Activated CD4-positive, CD25-positive, alpha-beta regulatory T cell treated with anti-CD3 and anti-CD28 coated beads, Interleukin-2, amount 50 U/mL, for 16 hours (primary cell): Measurements from ENCODE around the gene RTN1.

Experiments
- DNase-seq: peaks from one replicate; pipeline ENCODE4 v3.0.0-alpha.2; 2020; ENCODE audit warnings: low read depth, low spot score

Gene RTN1

DNA sequence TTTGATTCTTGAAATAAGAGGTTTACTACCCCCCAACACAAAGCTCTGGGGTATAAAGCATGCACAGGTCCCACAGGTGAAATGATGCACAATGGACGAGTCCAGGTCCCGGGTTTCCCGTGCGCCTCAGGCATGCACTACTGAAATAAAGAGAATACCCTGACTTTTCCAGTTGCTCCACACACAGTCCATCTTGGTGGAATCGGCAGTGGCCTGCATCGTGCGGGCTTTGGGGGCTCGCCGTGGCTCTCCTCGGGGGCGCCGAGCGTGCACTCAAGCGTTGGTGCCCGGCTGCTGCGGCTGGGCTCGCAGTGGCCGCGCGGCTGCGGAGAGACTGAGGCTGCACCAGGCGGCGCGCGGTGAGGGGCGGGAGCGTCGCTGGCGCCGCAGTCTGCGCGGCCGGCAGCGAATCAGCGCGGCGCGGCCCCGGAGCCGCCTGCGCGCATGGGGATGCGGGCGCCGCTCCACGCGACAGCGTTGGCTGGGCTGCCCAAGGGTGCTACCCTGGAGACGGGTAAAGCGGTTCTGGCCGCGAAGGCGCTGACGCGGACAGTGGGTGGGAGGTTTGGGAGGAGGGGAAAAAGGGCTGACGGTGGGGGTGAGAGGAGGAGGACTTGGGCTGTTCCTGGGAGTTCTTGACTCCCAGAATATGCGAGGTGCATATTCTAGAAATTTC is 240.2 kb downstream of the RTN1 start:
- DNase-seq, result no peak

DNA sequence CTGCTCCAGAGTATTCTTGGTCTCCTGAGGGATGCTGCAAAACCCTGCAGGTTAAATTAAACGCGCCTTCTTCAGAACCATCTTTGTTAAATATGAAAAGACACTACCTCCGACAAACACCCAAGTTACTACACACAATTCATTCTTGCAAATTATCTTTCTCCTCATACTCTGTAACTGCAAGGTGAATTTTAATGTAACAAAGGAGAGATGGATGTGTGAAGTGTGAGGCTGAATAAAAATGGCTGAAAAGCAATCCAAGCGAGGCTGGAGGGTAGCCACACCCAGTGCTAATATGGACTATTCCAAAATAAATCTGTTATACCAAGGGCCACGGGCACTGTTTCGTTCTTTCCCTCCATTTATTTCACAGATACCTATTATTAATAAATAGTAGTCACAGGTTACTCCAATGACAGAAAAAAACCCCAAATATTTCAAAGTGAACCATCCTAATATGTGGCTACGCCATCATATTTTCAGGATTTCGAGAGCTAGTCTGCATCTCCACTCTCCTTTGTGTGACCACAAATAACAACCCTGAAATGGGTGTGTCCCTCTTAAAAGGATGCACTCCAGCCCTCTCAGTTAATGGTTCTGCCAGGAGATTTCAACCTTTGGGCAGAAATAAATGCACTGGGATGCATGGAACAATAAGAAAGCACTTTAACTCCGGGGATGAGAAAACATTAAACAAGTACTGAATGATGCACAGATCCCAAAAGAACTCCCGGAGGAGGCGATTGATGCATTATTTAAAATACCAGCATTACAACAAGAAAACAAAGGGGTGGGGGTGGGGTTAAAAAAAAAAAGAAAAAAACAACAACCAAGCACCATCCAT is 240.9 kb downstream of the RTN1 start:
- no peak for DNase-seq

DNA sequence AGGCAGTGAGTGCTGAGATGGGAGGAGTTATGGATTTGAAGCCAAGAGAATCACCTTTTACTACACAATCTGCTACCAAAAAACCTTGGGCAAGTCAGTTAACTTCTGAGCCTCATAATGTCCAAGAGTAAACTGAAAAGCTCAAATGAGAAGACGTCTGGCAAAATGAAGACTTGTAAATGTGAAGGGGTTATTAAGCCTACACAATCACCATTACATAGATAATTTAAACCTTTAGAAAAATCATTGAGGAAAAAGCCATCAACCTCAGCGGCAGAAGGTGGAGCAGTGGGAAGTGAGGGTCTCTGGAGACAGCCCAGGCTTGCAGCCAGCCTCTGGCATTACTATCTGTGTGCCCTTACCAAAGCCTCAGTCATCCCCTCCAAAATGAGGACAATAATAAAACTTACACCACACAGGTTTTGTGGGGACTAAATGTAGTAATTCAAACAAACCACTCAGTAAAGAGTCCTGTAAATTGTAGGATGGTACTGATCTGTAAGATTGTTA is 243.5 kb downstream of the RTN1 start:
- no peak for DNase-seq

DNA sequence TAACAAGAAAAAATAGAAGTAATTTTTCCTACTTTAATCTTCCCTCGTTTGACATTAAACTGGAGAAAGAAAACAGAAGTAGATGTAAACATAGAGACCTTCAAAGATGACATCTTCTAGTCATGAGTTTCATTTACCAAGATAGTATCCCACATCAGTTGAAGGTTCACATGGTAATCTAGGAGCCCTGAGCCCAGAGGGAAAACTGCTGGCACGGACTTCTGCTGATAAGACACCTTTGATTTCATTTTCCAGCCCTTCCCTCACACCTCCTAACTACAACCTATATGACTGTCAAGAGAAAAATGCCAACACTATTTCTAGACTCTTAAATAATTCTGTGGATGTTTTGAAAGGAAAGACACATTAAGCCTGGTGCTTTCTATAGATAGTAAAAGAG is 247.9 kb downstream of the RTN1 start:
- no peak for DNase-seq

DNA sequence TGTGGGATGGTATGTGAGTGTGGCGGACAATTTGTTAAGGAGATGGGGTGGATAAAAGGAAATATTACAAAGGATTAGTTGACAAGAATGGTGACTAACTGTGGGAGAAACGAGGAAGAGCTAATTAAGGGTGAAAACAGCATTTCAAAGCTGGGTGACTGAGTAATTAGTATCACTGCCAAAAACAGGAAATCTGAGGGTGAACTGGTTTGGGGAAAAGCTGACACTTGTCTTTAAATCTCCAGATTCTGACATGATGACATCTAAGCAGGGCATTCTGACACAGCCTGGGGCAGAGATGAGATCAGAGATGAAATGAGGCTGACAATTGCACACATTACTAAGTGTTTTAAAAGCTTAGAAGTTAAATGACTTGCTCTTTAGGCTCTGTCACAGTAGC is 251.5 kb downstream of the RTN1 start:
- DNase-seq, result no peak

DNA sequence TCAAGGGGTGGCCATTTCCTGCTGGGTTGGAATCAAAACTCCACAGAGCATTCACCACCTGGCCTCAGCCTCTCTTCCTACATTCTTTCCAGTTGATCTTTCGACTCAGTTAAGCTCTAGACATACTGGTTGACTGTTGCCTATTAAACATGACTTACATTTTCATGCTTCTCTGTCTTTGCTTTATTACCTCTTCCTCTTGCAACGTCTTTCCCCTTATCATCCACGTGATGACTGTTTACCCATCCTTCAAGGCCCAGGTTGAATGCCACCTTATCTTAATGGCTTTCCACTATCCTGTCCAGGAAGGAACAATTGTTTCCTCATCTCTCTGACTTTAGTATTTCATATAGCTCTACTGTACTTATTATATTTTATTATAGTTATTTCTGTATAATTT is 269.5 kb downstream of the RTN1 start:
- DNase-seq, result no peak

DNA sequence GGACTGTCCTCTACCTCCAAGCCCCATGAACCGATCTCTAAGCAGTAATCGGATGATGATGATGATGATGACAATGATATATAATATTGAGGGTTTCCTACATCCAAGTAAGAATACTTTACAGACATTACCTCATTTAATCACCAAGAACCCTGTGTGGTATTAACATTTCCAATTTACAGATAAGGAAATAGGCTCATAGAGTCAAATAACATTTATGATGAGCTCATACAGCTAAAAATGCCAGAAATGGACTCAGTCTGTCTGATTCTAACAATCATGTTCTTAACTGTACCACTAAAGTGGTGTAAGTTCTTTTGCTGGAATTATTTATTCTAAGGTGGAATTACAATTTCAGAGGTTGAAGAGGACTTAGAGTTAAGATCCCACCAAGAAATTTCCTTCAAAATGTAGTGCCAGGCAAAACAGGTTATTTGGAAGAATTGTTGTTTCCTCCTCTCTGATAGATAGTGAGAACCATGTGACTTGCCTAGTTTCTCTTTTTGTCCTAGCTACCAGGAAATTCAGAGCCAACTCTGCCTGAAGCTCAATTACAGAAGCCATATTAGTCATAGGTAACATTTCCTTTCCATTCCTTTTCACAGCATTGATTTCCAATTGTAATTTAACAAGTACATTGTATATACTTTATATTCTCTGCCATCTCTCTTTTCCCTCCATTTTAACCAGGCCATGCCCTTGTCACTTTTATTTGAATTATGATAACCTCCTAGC is 270.2 kb downstream of the RTN1 start:
- DNase-seq, result no peak

DNA sequence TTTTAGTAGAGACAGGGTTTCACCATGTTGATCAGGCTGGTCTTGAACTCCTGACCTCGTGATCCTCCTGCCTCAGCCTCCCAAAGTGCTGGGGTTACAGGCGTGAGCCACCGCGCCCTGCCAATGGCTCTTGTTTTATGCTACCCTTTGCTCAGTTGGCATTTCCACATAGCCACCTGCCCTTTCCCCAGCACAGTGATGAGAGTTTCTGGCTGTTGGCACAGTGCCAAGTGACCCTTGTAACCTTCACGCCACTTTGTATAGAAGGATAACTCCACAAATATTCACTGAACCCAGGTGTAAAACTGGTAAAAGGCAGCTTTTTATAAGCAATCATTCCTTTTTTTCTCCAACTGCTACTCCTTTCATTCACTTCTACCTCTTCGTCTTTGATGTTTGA is 275.5 kb downstream of the RTN1 start:
- no peak for DNase-seq

DNA sequence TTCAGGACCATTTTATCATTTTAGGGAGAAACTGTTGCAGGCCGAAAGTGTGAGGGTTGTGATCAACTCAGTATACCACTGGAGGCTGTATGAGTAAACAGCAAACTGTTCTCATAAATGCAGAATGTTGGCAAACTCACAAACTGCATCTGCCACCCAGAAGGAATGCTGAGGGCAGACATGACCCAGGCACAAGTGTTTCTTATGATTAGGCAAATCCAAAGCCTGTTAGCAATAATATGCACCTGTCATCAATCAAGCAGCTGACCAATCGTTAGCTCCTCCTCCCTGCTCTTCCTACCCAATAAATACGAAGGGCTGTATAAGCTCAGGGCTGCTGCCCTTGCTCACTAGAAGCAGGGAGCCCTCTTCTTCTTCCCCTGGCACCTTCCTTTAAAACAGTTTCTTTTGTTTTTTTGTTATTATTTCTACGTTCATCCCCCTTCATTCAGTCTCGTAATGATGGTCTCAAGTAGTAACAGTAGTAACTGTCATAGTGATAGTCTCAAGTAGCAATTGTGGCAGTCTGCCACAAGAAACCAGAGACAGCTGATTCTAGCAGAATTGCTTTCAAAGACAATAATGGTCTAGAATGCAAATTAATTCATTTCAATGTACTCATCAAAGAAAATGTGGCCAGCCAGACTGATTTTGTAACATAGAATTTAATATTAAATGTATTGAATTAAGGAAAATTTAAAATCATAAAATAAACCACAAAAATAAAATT is 278.8 kb downstream of the RTN1 start:
- DNase-seq, result no peak

DNA sequence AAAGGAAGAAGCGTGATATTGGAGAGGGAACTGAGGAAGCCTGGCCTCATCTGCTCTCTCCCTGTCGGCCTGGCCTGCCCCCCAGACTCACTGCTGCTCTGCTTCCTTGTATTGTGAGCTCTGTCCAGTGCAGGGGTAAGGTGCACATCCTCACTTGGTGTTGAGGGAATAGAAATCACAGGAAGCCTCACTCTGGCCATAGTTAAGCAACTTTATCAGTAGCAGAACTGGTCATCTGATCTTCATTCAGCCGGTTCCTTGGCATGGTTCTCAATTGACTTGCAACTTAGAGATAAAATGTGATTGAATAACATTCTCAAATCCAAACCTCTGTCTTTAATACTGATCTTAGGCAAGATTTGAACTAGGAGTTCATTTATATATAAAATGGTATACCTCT is 282.5 kb downstream of the RTN1 start:
- DNase-seq, result no peak

DNA sequence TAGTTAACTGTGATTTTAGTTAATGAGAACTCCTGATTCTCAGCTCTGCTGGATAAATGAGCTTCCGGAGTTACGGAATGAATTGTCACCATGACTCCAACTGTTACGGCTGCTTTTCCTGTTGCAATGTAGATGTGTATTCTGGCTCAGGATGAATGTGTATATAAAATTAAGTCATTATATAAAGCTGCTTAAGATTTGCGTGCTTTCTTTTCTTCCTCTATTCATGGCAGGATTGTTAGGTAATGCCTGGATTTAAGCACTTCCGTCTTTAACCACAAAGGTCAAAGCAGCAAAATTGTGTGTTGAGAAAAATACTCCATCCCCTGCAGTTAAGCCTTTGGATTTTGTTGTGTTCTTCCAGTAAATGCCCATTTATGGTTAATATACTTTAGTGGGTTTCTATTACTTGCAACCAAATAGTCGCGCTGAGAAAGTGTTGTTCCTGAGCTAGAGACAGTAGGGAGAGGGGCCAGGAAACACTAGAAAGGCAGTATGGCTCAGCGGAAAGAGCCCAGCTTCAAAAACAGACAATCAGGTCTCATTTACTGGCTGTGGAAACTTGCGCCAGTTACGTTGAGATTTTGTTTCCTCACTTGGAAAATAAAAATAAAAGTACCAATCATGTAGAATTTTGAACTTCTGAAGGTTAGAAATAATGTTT is 284.6 kb downstream of the RTN1 start:
- no peak for DNase-seq

DNA sequence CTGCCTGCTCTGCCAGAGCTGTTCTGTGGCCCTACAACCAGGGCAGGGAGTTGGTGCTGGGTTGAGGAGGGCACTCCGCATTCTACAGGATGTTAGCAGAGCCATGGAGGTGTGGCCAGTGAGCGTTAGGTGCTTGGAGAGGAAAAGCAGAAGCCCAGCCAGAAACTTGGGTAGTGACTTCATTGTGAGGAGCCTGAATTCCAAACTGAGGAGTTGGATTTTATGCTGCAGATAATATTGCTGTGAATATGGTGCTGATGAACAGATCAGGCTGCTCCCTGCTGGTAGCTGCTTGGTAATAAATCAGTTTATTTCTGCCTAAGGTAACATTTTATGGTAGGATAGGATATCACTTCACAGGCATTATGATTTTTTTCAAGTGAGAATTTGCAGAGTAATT is 286.8 kb downstream of the RTN1 start:
- no peak for DNase-seq

DNA sequence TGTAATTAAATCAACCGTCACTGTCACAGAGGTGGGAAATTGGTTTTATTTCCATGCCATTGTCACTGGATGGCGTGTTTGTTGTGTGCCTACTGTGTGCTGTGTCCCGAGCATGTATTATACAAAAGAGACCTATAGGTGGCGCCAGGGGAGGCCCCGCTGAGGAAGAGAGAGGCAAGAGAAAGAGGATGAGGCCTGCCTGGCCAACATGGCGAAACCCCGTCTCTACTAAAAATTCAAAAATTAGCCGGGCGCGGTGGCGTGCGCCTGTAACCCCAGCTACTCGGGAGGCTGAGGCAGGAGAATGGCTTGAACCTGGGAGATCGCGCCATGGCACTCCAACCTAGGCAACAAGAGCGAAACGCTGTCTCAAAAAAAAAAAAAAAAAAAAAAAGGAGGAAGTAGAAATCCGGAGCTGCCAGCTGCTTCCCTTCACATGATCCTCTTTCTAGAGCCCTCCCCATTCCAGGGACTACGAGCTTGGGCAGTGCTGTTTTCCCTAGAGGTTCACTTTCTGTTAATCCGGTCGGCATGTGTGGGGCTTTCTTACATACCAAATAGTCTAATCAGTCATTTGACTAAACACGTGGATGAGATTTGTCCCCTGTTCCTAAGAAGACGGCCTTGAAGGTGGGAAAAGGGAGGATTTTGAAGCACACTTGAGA is 287.6 kb downstream of the RTN1 start:
- DNase-seq, result no peak

DNA sequence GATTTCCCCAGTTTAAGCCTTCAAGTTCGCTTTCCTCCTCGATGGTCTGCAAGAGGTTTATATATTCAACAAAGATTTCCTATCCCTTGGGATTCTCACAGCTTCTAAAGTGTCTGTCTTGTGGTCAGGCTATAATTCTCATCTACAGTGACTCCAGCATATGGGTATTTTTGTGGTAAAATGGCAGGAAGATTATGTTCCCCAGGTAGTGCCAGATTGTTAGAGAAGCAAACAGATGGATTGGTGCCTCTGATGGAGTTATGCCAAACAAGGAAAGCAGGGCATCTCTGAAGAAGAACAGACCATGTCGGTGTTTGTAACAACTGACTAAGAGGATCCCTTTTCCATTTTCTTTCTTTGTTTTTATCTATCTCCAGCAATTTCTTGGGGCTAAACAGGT is 288.4 kb downstream of the RTN1 start:
- no peak for DNase-seq

DNA sequence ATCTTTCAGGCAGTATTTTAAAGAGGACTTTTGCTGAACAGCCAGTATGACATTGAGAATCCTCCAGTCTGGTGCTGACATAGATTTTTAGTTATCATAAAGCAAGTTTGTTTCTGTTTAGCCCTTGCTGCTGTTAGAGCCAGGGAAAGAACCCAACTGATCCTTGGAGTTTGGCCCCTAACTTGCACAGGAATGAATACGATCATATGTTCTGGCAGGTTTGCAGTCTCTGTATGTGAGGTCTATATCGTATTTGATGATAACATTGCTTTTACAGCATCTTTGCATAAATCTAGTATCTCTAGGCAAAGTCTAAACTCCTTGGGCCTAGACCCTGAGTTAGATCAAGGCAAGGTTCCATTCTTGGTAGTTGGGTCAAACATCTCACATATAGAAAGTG is 289.7 kb downstream of the RTN1 start:
- DNase-seq, result no peak

DNA sequence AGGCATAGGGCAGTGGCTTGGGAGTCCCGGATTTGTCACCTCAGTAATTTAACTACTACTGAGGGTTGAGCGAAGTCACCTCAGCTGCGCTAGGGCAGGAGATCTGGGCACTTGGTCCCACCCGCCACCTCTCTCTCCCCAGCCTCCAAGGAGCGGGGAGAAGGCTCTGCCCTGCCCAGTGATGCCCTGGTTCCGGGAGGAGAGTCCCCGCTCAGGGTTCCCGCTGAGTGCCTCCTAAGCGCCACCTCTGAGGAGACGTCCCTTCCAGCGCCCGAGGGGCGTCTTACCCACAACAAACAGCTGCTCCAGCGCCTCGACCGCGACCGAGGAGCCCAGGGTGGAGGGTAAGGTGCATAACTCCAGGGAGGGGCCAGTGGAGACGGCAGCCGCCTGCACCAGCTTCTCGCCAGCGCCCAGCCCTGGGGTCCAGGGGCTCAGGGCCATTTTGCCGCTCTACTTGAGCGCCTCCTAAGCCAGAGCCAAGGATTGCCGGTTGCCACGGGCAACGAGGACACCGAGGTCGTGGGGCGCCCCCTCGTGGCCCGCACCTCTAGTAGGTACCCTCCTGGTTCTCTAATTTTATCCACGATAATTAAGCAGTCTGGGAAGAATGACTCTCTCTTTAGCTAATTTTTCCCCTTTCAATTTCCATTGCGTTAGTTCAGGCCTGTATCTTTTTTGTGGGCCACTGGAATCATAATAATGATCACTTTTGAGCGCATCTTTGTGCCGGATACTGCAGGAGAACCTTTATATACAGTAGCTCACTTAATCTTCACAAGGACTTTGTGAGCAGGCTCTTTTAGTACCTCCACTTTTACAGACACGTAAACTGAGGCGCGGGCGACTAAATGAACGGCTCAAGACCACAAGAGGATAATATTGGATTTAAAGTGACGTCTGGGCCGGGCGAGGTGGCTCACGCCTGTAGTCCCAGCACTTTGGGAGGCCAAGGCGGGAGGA is 294.0 kb downstream of the RTN1 start, which contains the start of gene CCDC175:
Gene CCDC175, minus strand, starts transcription at position 481 of the 963 bp plus-strand sequence. Its CDS starts 37 bp downstream, at position 444.
- DNase-seq, result peak; percentile 47

DNA sequence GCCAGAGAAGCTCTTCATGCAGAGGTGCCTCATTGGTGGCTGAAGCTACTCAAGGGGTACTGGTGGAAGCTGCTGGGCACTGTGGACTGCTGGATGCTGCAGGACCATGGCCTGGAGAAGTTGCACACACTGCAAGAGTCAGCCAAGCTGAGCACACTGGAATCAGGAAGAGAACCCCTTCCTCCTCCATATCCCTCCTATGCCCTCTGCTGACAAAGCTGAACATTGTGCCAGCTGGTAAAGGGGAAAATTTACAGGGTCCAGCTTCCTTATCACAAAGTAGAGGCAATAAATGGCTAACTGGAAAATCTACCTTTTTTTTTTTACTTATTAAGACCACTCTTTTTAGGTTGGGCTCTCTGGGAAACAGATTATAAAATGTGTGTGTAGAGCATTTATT is 300.5 kb downstream of the RTN1 start:
- DNase-seq, result no peak

DNA sequence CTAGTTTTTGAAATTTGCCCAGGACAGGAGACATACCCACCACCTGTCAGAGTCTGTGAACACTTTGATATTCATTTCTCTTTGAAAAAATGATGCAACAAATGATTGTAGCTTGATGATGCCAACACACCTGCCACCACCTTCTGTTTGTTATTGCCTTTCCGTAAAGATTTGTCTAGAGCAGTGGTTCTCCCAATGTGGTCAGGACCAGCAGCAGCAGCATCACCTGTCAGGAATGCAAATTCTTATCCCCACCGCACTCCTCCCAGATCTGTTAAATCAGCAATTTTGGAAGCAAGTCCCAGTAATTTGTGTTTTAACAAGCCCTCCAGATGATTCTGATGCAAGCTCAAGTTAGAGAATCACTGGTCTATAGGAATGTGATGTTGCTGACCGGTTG is 303.9 kb downstream of the RTN1 start:
- no peak for DNase-seq

DNA sequence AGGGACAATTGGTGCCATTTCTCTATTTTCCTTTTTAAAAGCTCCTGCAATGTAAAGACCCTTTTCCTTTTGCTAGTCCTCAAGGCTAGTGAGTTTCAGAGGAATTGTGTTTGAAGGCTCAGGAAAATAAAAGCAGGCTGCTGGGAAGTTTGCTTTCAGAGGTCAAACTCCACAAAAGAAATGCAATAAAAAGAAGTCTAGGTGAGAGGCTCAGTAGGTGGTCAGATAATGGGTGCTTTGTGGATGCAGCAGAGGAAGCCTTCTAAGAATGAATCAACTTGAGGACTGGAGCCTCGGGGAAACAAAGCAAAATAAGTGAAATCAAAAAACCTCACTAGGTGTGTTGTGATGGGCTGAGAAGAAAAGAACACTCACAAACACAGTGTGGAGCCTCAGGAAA is 304.3 kb downstream of the RTN1 start:
- no peak for DNase-seq
